ENCODE measurements around the gene PILRA.
"Not testable (repeated sequence)": the region's sequence is repeated elsewhere in the genome, so short reads cannot be mapped to it uniquely, and the experiment has no call there.

- TF ChIP-seq, protein P1, sequence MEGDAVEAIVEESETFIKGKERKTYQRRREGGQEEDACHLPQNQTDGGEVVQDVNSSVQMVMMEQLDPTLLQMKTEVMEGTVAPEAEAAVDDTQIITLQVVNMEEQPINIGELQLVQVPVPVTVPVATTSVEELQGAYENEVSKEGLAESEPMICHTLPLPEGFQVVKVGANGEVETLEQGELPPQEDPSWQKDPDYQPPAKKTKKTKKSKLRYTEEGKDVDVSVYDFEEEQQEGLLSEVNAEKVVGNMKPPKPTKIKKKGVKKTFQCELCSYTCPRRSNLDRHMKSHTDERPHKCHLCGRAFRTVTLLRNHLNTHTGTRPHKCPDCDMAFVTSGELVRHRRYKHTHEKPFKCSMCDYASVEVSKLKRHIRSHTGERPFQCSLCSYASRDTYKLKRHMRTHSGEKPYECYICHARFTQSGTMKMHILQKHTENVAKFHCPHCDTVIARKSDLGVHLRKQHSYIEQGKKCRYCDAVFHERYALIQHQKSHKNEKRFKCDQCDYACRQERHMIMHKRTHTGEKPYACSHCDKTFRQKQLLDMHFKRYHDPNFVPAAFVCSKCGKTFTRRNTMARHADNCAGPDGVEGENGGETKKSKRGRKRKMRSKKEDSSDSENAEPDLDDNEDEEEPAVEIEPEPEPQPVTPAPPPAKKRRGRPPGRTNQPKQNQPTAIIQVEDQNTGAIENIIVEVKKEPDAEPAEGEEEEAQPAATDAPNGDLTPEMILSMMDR (conservative IDR thresholded peaks at IDR 0.05; ENCODE audit: low read depth in 2 of 2), result not testable (repeated sequence)
- 0 out of 2 replicates have a peak, but pooled peaks have one; percentile 27 for TF ChIP-seq POLR2AphosphoS5 (IDR thresholded peaks at IDR 0.05; ENCODE audit: low read depth)
- not testable (repeated sequence) for TF ChIP-seq STAT1 (IDR thresholded peaks at IDR 0.05; ENCODE audit: unreplicated experiment)
- TF ChIP-seq, protein P2, sequence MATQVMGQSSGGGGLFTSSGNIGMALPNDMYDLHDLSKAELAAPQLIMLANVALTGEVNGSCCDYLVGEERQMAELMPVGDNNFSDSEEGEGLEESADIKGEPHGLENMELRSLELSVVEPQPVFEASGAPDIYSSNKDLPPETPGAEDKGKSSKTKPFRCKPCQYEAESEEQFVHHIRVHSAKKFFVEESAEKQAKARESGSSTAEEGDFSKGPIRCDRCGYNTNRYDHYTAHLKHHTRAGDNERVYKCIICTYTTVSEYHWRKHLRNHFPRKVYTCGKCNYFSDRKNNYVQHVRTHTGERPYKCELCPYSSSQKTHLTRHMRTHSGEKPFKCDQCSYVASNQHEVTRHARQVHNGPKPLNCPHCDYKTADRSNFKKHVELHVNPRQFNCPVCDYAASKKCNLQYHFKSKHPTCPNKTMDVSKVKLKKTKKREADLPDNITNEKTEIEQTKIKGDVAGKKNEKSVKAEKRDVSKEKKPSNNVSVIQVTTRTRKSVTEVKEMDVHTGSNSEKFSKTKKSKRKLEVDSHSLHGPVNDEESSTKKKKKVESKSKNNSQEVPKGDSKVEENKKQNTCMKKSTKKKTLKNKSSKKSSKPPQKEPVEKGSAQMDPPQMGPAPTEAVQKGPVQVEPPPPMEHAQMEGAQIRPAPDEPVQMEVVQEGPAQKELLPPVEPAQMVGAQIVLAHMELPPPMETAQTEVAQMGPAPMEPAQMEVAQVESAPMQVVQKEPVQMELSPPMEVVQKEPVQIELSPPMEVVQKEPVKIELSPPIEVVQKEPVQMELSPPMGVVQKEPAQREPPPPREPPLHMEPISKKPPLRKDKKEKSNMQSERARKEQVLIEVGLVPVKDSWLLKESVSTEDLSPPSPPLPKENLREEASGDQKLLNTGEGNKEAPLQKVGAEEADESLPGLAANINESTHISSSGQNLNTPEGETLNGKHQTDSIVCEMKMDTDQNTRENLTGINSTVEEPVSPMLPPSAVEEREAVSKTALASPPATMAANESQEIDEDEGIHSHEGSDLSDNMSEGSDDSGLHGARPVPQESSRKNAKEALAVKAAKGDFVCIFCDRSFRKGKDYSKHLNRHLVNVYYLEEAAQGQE (IDR thresholded peaks at IDR 0.05; ENCODE audit: unreplicated experiment), result not testable (repeated sequence)
Observed at GRCh38 chr7:100381531-100382233, 8.4 kb downstream of the PILRA start.
